HEK293T (cell line): ENCODE results near the gene GLG1.

Experiments used
- ARNT ChIP-seq: fragments of 450-650 bp; IDR thresholded peaks from 2 replicates; pipeline ENCODE4 v1.6.1; 2017; ENCODE audit warnings: mild to moderate bottlenecking
- BHLHE40 ChIP-seq: fragments of 450-650 bp; IDR thresholded peaks from 2 replicates; pipeline ENCODE4 v1.6.1; 2016; ENCODE audit warnings: mild to moderate bottlenecking, moderate library complexity, borderline replicate concordance
- HDGF ChIP-seq: fragments of 450-650 bp; IDR thresholded peaks from 2 replicates; pipeline ENCODE4 v1.6.1; 2017; ENCODE audit warnings: antibody characterized with exemption, borderline replicate concordance
- TARDBP ChIP-seq: fragments of 450-650 bp; IDR thresholded peaks from 2 replicates; pipeline ENCODE4 v1.6.1; 2016

GRCh38 chr16:74468807-74469525 lies 137.9 kb downstream of the GLG1 start:
- no peak for TF ChIP-seq HDGF
- TF ChIP-seq BHLHE40: no peak
- TF ChIP-seq ARNT: no peak
- TF ChIP-seq TARDBP: no peak
